Measurements from ENCODE around the gene ABCC6.
"Not testable (repeated sequence)": the region's sequence is repeated elsewhere in the genome, so short reads cannot be mapped to it uniquely, and the experiment has no call there.

DNA sequence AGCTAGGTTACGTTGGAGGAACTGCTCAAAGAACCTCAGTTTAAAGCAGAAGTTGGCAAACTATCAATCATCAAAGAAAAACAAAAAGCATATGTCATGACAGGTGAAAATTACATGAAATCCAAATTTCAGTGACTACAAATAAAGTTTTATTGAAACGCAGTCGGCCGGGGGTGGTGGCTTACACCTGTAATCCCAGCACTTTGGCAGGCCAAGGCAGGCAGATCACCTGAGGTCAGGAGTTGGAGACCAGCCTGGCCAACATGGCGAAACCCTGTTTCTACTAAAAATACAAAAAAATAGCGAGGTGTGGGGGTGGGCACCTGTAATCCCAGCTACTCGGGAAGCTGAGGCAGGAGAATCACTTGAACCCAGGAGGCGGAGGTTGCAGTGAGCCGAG is 2.8 kb downstream of the ABCC6 start:
- TF ChIP-seq, protein P1, sequence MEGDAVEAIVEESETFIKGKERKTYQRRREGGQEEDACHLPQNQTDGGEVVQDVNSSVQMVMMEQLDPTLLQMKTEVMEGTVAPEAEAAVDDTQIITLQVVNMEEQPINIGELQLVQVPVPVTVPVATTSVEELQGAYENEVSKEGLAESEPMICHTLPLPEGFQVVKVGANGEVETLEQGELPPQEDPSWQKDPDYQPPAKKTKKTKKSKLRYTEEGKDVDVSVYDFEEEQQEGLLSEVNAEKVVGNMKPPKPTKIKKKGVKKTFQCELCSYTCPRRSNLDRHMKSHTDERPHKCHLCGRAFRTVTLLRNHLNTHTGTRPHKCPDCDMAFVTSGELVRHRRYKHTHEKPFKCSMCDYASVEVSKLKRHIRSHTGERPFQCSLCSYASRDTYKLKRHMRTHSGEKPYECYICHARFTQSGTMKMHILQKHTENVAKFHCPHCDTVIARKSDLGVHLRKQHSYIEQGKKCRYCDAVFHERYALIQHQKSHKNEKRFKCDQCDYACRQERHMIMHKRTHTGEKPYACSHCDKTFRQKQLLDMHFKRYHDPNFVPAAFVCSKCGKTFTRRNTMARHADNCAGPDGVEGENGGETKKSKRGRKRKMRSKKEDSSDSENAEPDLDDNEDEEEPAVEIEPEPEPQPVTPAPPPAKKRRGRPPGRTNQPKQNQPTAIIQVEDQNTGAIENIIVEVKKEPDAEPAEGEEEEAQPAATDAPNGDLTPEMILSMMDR (CRISPR knock-in tag; IDR thresholded peaks at IDR 0.05) = not testable (repeated sequence)
- not testable (repeated sequence) for TF ChIP-seq TMF1 (CRISPR knock-in tag; IDR thresholded peaks at IDR 0.05; ENCODE audit: low read depth); ZNF232 (CRISPR knock-in tag; IDR thresholded peaks at IDR 0.05; ENCODE audit: borderline replicate concordance); ZNF333 (CRISPR knock-in tag; IDR thresholded peaks at IDR 0.05; ENCODE audit: borderline replicate concordance); HNRNPH1 (optimal IDR thresholded peaks at IDR 0.05; ENCODE audit: low read depth, low read length); DMAP1 (CRISPR knock-in tag; IDR thresholded peaks at IDR 0.05)
- TF ChIP-seq, protein P2, sequence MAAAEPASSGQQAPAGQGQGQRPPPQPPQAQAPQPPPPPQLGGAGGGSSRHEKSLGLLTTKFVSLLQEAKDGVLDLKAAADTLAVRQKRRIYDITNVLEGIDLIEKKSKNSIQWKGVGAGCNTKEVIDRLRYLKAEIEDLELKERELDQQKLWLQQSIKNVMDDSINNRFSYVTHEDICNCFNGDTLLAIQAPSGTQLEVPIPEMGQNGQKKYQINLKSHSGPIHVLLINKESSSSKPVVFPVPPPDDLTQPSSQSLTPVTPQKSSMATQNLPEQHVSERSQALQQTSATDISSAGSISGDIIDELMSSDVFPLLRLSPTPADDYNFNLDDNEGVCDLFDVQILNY (CRISPR knock-in tag; conservative IDR thresholded peaks at IDR 0.05) = not testable (repeated sequence)
- TF ChIP-seq, protein P3, sequence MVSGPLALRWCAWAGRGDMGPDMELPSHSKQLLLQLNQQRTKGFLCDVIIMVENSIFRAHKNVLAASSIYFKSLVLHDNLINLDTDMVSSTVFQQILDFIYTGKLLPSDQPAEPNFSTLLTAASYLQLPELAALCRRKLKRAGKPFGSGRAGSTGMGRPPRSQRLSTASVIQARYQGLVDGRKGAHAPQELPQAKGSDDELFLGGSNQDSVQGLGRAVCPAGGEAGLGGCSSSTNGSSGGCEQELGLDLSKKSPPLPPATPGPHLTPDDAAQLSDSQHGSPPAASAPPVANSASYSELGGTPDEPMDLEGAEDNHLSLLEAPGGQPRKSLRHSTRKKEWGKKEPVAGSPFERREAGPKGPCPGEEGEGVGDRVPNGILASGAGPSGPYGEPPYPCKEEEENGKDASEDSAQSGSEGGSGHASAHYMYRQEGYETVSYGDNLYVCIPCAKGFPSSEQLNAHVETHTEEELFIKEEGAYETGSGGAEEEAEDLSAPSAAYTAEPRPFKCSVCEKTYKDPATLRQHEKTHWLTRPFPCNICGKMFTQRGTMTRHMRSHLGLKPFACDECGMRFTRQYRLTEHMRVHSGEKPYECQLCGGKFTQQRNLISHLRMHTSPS (CRISPR knock-in tag; IDR thresholded peaks at IDR 0.05; ENCODE audit: low read depth) = not testable (repeated sequence)

Measured in HepG2 (cell line).